NCI-H774 (cell line): ENCODE results near the gene CCDC117.
A peak's percentile ranks its signal among the peaks of the same experiment; 100 is the strongest.

Experiments used
- DNase-seq: peaks from one replicate; lab custom pipeline; 2025; lab: John Stamatoyannopoulos, UW

The CCDC117 gene

GRCh38 chr22:28769394-28770085 is 3.0 kb upstream of the CCDC117 start:
- DNase-seq: no peak

- peak; percentile 23 for DNase-seq
Measured at GRCh38 chr22:28771195-28771791, 1.2 kb upstream of the CCDC117 start.

GRCh38 chr22:28773461-28773867 is 969 bp downstream of the CCDC117 start:
- no peak for DNase-seq

- no peak for DNase-seq
Measured at GRCh38 chr22:28774378-28774777, 1.9 kb downstream of the CCDC117 start.

GRCh38 chr22:28779833-28780232 is 7.3 kb downstream of the CCDC117 start:
- DNase-seq: no peak

- DNase-seq: no peak
Measured at GRCh38 chr22:28780296-28780695, 7.8 kb downstream of the CCDC117 start.

- DNase-seq: no peak
Measured at GRCh38 chr22:28783786-28784671, 11.5 kb downstream of the CCDC117 start.

GRCh38 chr22:28788601-28789000 is 16.1 kb downstream of the CCDC117 start:
- DNase-seq: no peak

GRCh38 chr22:28791124-28791523 is 18.6 kb downstream of the CCDC117 start:
- DNase-seq: no peak

- no peak for DNase-seq
Measured at GRCh38 chr22:28791841-28792490, 19.5 kb downstream of the CCDC117 start.

- DNase-seq: no peak
Measured at GRCh38 chr22:28792491-28793383, 20.2 kb downstream of the CCDC117 start.

GRCh38 chr22:28793976-28794584 is 21.6 kb downstream of the CCDC117 start:
- DNase-seq: no peak

- DNase-seq: no peak
Measured at GRCh38 chr22:28795071-28795693, 22.7 kb downstream of the CCDC117 start.

- no peak for DNase-seq
Measured at GRCh38 chr22:28795932-28796856, 23.7 kb downstream of the CCDC117 start.

- no peak for DNase-seq
Measured at GRCh38 chr22:28798810-28799605, 26.5 kb downstream of the CCDC117 start.

- no peak for DNase-seq
Measured at GRCh38 chr22:28799606-28800307, 27.3 kb downstream of the CCDC117 start.

GRCh38 chr22:28800308-28801041 is 28.0 kb downstream of the CCDC117 start, which contains the start of gene XBP1:
Gene XBP1 (minus strand): TSS chr22:28800569.
- DNase-seq: peak; percentile 78
